HCT116 (cell line): Measurements from ENCODE around the gene KNCN.

Source experiments
- CTCF ChIP-seq, 3 experiments: fragments of 200-600 bp in 1 of 3; sonication (generic) in 1 of 3; IDR thresholded peaks in 2 of 3; conservative IDR thresholded peaks in 1 of 3; 2 replicates each; pipeline ENCODE4 v1.5.1; 2012 to 2017; ENCODE audit warnings: low read depth in 2 of 3, low read length in 2 of 3, antibody characterized with exemption in 1 of 3, borderline replicate concordance in 1 of 3, control low read depth in 1 of 3, mild to moderate bottlenecking in 1 of 3, mixed read lengths in 1 of 3, mixed run types in 1 of 3, moderate library complexity in 1 of 3; ENCODE audit not compliant: insufficient read depth in 1 of 3
- EZH2 ChIP-seq: fragments of 200-600 bp; sonication (generic); IDR thresholded peaks from 2 replicates; pipeline ENCODE4 v1.6.1; 2017; ENCODE audit warnings: antibody characterized with exemption, mixed run types
- EZH2phosphoT487 ChIP-seq: fragments of 200-600 bp; IDR thresholded peaks from 2 replicates; pipeline ENCODE4 v1.6.1; 2018; ENCODE audit warnings: antibody characterized with exemption, borderline replicate concordance
- POLR2AphosphoS5 ChIP-seq: IDR thresholded peaks from 2 replicates; pipeline ENCODE4 v1.6.1; 2011; ENCODE audit warnings: mild to moderate bottlenecking, low read depth, low read length, moderate library complexity
- SP1 ChIP-seq: IDR thresholded peaks from 2 replicates; pipeline ENCODE4 v1.6.1; 2012; ENCODE audit warnings: low read depth
- TCF7L2 ChIP-seq: IDR thresholded peaks from 2 replicates; pipeline ENCODE4 v1.7.0; 2011; ENCODE audit warnings: borderline replicate concordance, inconsistent platforms; ENCODE audit not compliant: insufficient read depth, insufficient read length; ENCODE audit errors: extremely low read depth

- TF ChIP-seq CTCF (IDR thresholded peaks at IDR 0.05 in 2 of 3, conservative IDR thresholded peaks at IDR 0.05 in 1 of 3; ENCODE audit: borderline replicate concordance in 1 of 3, insufficient read depth in 1 of 3, low read depth in 2 of 3, low read length in 2 of 3) (no peak), POLR2AphosphoS5 (no peak), EZH2phosphoT487 (no peak), TCF7L2 (no peak), SP1 (no peak), EZH2 (no peak)
Observed at GRCh38 chr1:46523496-46524353, 27.7 kb downstream of the KNCN start.
